GM23338 (cell line): ENCODE results near the gene SMC5. TPM values are rescaled to one million over a fixed set of nuclear protein-coding genes. Genes with fewer than 3 reads are reported as not detected.

Experiments used
- ATAC-seq: fragments of 200-7000 bp; cut with Tn5 transposase; 3 replicates; pipeline ENCODE4 v1.9.1; 2020
- DNase-seq: peaks from one replicate; pipeline ENCODE4 v3.0.0-alpha.2; 2015; ENCODE audit warnings: low spot score
- H2AFZ ChIP-seq: fragments of 200-600 bp; sonication (generic); 2 replicates; pipeline ENCODE4 v1.8.0; 2016; ENCODE audit warnings: antibody characterized with exemption, mild to moderate bottlenecking, moderate library complexity
- H3F3A ChIP-seq: fragments of 200-600 bp; sonication (generic); replicated peaks from 2 replicates; pipeline ENCODE4 v1.8.0; 2017; ENCODE audit warnings: antibody characterized with exemption, mixed run types, low read depth
- H3K27ac ChIP-seq: fragments of 200-600 bp; sonication (generic); 2 replicates; pipeline ENCODE4 v1.6.1; 2016; ENCODE audit warnings: low read depth
- H3K27me3 ChIP-seq: fragments of 200-600 bp; sonication (generic); 2 replicates; pipeline ENCODE4 v1.8.0; 2016; ENCODE audit warnings: mild to moderate bottlenecking, mixed run types, moderate library complexity; ENCODE audit not compliant: insufficient read depth
- H3K36me3 ChIP-seq: fragments of 200-600 bp; sonication (generic); 2 replicates; pipeline ENCODE4 v1.8.0; 2016; ENCODE audit warnings: mild to moderate bottlenecking; ENCODE audit not compliant: insufficient read depth
- H3K4me1 ChIP-seq: fragments of 200-600 bp; sonication (generic); 2 replicates; pipeline ENCODE4 v1.8.0; 2016; ENCODE audit warnings: mild to moderate bottlenecking, moderate library complexity; ENCODE audit not compliant: insufficient read depth
- H3K4me2 ChIP-seq: fragments of 200-600 bp; sonication (generic); 2 replicates; pipeline ENCODE4 v1.7.1; 2017; ENCODE audit warnings: mixed run types
- H3K4me3 ChIP-seq: fragments of 200-600 bp; sonication (generic); 2 replicates; pipeline ENCODE4 v1.6.1; 2016; ENCODE audit warnings: mixed run types
- H3K79me2 ChIP-seq: fragments of 200-600 bp; sonication (generic); replicated peaks from 2 replicates; pipeline ENCODE4 v1.8.0; 2017; ENCODE audit warnings: mild to moderate bottlenecking; ENCODE audit not compliant: insufficient read depth
- H3K9me2 ChIP-seq: fragments of 200-600 bp; sonication (generic); 2 replicates; pipeline ENCODE4 v1.8.0; 2017; ENCODE audit not compliant: insufficient read depth
- H4K20me1 ChIP-seq: fragments of 200-600 bp; sonication (generic); replicated peaks from 2 replicates; pipeline ENCODE4 v1.8.0; 2017; ENCODE audit warnings: mild to moderate bottlenecking; ENCODE audit not compliant: insufficient read depth
- H3K27ac Mint-ChIP-seq: 2 replicates; pipeline ENCODE4 v1.8.0; 2020; ENCODE audit warnings: inconsistent platforms, mild to moderate bottlenecking, moderate library complexity, mixed read lengths
- H3K27me3 Mint-ChIP-seq: 3 replicates; pipeline ENCODE4 v1.8.0; 2022; ENCODE audit warnings: low read depth, mild to moderate bottlenecking, moderate library complexity, mixed read lengths, inconsistent platforms; ENCODE audit not compliant: insufficient read depth, poor library complexity
- H3K36me3 Mint-ChIP-seq: 3 replicates; pipeline ENCODE4 v1.8.0; 2021; ENCODE audit warnings: low read depth, mild to moderate bottlenecking, inconsistent platforms, moderate library complexity, mixed read lengths
- H3K4me1 Mint-ChIP-seq: 3 replicates; pipeline ENCODE4 v1.8.0; 2020; ENCODE audit warnings: mild to moderate bottlenecking, inconsistent platforms, mixed read lengths
- H3K4me3 Mint-ChIP-seq: 3 replicates; pipeline ENCODE4 v1.8.0; 2021; ENCODE audit warnings: moderate library complexity, mild to moderate bottlenecking, inconsistent platforms, mixed read lengths
- H3K9me3 Mint-ChIP-seq: 3 replicates; pipeline ENCODE4 v1.8.0; 2020; ENCODE audit warnings: moderate library complexity, mild to moderate bottlenecking, inconsistent platforms, mixed read lengths
- CREB1 ChIP-seq: fragments of 250-450 bp; sonication (Bioruptor Pico); IDR thresholded peaks from 2 replicates; pipeline ENCODE4 v1.5.0; 2020; ENCODE audit warnings: low read depth, mild to moderate bottlenecking, moderate library complexity
- EZH2 ChIP-seq: fragments of 200-600 bp; sonication (generic); IDR thresholded peaks from one replicate; pipeline ENCODE4 v1.8.0; 2017; ENCODE audit warnings: antibody characterized with exemption, mild to moderate bottlenecking, low read depth; ENCODE audit not compliant: unreplicated experiment
- EZH2phosphoT487 ChIP-seq: fragments of 200-600 bp; sonication (generic); IDR thresholded peaks from one replicate; pipeline ENCODE4 v1.8.1; 2018; ENCODE audit warnings: antibody characterized with exemption; ENCODE audit not compliant: unreplicated experiment
- JUNB ChIP-seq: IDR thresholded peaks from one replicate; pipeline ENCODE4 v1.6.1; 2016; ENCODE audit warnings: antibody characterized with exemption; ENCODE audit not compliant: unreplicated experiment
- NANOG ChIP-seq: IDR thresholded peaks from 2 replicates; pipeline ENCODE4 v1.6.1; 2016; ENCODE audit warnings: antibody characterized with exemption, borderline replicate concordance
- POLR2AphosphoS5 ChIP-seq: IDR thresholded peaks from 2 replicates; pipeline ENCODE4 v1.6.1; 2016; ENCODE audit warnings: antibody characterized with exemption, low read depth
- STAT1 ChIP-seq: IDR thresholded peaks from one replicate; pipeline ENCODE4 v1.6.1; 2016; ENCODE audit warnings: antibody characterized with exemption; ENCODE audit not compliant: unreplicated experiment
- ZNF114 ChIP-seq: fragments of 250-450 bp; sonication (Bioruptor Pico); IDR thresholded peaks from 2 replicates; pipeline ENCODE4 v1.5.0; 2020; ENCODE audit warnings: mild to moderate bottlenecking, moderate library complexity
- ZNF331 ChIP-seq: fragments of 250-450 bp; sonication (Bioruptor Pico); IDR thresholded peaks from 2 replicates; pipeline ENCODE4 v1.5.0; 2020; ENCODE audit warnings: low read depth, mild to moderate bottlenecking, moderate library complexity
- polyA plus RNA-seq: library from polyadenylated mRNA; unstranded; fragments of >200 nt; fragmentation: Nextera tagmentation; extraction: Ambion mirVana; gene quantifications from 2 replicates; pipeline ENCODE4 v1.2.1, GENCODE V29; 2016
- total RNA-seq: library from RNA; depleted of rRNA; stranded (reverse); fragments of >200 nt; shearing (Covaris generic); gene quantifications from 2 replicates; pipeline ENCODE4 v1.2.3, GENCODE V29; 2014
- TF ChIP-seq, protein P1 (sequence below): IDR thresholded peaks from one replicate; pipeline ENCODE4 v1.6.1; 2018; ENCODE audit warnings: antibody characterized with exemption; ENCODE audit not compliant: unreplicated experiment
- TF ChIP-seq, protein P2 (sequence below): IDR thresholded peaks from 2 replicates; pipeline ENCODE4 v1.6.1; 2016; ENCODE audit warnings: antibody characterized with exemption
- TF ChIP-seq, protein P3 (sequence below), 2 experiments: fragments of 200-600 bp in 1 of 2; sonication (generic) in 1 of 2; conservative IDR thresholded peaks; 2 replicates each; pipeline versions ENCODE4 v1.5.1 to v1.6.1; 2016 to 2017; ENCODE audit warnings: antibody characterized with exemption in 2 of 2, low read depth in 2 of 2, mild to moderate bottlenecking in 2 of 2, moderate library complexity in 1 of 2
- TF ChIP-seq, protein P4 (sequence below): fragments of 250-450 bp; sonication (Bioruptor Pico); IDR thresholded peaks from 2 replicates; pipeline ENCODE4 v1.5.0; 2020; ENCODE audit warnings: mild to moderate bottlenecking, moderate library complexity

SMC5 gene
- total and polyA plus RNA-seq, 2 experiments from 2014 or later = 27.9 to 29.0 TPM

DNA sequence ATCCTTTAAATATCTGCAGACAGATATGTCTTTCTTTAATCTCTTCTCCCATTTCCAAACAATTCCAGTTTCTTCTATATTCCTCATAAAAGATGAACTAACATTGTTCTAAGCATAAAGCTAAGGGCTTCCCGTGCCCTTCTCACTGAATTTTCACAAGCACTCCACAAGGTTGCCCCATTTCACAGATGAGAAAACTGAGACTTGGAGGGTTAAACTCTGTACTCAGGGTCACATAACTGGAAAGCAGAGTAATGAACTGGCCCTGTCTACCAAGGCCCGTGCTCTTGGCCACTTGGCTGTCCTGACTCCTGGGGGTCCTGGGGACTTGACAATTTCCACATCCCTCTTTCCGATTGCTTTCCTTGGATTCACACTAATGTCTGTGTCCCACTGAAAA is 130.4 kb downstream of the SMC5 start:
- H3K4me1 ChIP-seq = 0 out of 2 replicates have a peak, but pooled peaks cover 3% of the 10 kb centered on the region
- peaks cover 14% of the 10 kb centered on the region for H3K4me1 Mint-ChIP-seq
- H3K9me2 ChIP-seq = no peaks in the 10 kb centered on the region
- no peak overlapping the region for H3K4me2 ChIP-seq
- no peak overlapping the region for H2AFZ ChIP-seq
- no peak overlapping the region for H3K4me3 ChIP-seq
- no peaks in the 10 kb centered on the region for H3K27me3 ChIP-seq
- no peaks in the 10 kb centered on the region for H3K36me3 ChIP-seq
- H3F3A ChIP-seq = no peaks in the 10 kb centered on the region
- peaks cover 1% of the 10 kb centered on the region for H3K27me3 Mint-ChIP-seq
- ATAC-seq = no peak
- TF ChIP-seq, protein P1, sequence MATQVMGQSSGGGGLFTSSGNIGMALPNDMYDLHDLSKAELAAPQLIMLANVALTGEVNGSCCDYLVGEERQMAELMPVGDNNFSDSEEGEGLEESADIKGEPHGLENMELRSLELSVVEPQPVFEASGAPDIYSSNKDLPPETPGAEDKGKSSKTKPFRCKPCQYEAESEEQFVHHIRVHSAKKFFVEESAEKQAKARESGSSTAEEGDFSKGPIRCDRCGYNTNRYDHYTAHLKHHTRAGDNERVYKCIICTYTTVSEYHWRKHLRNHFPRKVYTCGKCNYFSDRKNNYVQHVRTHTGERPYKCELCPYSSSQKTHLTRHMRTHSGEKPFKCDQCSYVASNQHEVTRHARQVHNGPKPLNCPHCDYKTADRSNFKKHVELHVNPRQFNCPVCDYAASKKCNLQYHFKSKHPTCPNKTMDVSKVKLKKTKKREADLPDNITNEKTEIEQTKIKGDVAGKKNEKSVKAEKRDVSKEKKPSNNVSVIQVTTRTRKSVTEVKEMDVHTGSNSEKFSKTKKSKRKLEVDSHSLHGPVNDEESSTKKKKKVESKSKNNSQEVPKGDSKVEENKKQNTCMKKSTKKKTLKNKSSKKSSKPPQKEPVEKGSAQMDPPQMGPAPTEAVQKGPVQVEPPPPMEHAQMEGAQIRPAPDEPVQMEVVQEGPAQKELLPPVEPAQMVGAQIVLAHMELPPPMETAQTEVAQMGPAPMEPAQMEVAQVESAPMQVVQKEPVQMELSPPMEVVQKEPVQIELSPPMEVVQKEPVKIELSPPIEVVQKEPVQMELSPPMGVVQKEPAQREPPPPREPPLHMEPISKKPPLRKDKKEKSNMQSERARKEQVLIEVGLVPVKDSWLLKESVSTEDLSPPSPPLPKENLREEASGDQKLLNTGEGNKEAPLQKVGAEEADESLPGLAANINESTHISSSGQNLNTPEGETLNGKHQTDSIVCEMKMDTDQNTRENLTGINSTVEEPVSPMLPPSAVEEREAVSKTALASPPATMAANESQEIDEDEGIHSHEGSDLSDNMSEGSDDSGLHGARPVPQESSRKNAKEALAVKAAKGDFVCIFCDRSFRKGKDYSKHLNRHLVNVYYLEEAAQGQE = no peak
- no peak for TF ChIP-seq NANOG
- no peak for TF ChIP-seq EZH2
- TF ChIP-seq, protein P2, sequence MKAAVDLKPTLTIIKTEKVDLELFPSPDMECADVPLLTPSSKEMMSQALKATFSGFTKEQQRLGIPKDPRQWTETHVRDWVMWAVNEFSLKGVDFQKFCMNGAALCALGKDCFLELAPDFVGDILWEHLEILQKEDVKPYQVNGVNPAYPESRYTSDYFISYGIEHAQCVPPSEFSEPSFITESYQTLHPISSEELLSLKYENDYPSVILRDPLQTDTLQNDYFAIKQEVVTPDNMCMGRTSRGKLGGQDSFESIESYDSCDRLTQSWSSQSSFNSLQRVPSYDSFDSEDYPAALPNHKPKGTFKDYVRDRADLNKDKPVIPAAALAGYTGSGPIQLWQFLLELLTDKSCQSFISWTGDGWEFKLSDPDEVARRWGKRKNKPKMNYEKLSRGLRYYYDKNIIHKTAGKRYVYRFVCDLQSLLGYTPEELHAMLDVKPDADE = no peak
- no peak for TF ChIP-seq CREB1 (CRISPR knock-in tag)
- no peak for TF ChIP-seq EZH2phosphoT487
- no peak for TF ChIP-seq STAT1
- no peak for TF ChIP-seq ZNF331
- TF ChIP-seq JUNB = no peak
- TF ChIP-seq ZNF114 (CRISPR knock-in tag) = no peak
- TF ChIP-seq, protein P3, sequence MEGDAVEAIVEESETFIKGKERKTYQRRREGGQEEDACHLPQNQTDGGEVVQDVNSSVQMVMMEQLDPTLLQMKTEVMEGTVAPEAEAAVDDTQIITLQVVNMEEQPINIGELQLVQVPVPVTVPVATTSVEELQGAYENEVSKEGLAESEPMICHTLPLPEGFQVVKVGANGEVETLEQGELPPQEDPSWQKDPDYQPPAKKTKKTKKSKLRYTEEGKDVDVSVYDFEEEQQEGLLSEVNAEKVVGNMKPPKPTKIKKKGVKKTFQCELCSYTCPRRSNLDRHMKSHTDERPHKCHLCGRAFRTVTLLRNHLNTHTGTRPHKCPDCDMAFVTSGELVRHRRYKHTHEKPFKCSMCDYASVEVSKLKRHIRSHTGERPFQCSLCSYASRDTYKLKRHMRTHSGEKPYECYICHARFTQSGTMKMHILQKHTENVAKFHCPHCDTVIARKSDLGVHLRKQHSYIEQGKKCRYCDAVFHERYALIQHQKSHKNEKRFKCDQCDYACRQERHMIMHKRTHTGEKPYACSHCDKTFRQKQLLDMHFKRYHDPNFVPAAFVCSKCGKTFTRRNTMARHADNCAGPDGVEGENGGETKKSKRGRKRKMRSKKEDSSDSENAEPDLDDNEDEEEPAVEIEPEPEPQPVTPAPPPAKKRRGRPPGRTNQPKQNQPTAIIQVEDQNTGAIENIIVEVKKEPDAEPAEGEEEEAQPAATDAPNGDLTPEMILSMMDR (conservative IDR thresholded peaks at IDR 0.05; ENCODE audit: low read depth in 2 of 2) = no peak
- TF ChIP-seq, protein P4, sequence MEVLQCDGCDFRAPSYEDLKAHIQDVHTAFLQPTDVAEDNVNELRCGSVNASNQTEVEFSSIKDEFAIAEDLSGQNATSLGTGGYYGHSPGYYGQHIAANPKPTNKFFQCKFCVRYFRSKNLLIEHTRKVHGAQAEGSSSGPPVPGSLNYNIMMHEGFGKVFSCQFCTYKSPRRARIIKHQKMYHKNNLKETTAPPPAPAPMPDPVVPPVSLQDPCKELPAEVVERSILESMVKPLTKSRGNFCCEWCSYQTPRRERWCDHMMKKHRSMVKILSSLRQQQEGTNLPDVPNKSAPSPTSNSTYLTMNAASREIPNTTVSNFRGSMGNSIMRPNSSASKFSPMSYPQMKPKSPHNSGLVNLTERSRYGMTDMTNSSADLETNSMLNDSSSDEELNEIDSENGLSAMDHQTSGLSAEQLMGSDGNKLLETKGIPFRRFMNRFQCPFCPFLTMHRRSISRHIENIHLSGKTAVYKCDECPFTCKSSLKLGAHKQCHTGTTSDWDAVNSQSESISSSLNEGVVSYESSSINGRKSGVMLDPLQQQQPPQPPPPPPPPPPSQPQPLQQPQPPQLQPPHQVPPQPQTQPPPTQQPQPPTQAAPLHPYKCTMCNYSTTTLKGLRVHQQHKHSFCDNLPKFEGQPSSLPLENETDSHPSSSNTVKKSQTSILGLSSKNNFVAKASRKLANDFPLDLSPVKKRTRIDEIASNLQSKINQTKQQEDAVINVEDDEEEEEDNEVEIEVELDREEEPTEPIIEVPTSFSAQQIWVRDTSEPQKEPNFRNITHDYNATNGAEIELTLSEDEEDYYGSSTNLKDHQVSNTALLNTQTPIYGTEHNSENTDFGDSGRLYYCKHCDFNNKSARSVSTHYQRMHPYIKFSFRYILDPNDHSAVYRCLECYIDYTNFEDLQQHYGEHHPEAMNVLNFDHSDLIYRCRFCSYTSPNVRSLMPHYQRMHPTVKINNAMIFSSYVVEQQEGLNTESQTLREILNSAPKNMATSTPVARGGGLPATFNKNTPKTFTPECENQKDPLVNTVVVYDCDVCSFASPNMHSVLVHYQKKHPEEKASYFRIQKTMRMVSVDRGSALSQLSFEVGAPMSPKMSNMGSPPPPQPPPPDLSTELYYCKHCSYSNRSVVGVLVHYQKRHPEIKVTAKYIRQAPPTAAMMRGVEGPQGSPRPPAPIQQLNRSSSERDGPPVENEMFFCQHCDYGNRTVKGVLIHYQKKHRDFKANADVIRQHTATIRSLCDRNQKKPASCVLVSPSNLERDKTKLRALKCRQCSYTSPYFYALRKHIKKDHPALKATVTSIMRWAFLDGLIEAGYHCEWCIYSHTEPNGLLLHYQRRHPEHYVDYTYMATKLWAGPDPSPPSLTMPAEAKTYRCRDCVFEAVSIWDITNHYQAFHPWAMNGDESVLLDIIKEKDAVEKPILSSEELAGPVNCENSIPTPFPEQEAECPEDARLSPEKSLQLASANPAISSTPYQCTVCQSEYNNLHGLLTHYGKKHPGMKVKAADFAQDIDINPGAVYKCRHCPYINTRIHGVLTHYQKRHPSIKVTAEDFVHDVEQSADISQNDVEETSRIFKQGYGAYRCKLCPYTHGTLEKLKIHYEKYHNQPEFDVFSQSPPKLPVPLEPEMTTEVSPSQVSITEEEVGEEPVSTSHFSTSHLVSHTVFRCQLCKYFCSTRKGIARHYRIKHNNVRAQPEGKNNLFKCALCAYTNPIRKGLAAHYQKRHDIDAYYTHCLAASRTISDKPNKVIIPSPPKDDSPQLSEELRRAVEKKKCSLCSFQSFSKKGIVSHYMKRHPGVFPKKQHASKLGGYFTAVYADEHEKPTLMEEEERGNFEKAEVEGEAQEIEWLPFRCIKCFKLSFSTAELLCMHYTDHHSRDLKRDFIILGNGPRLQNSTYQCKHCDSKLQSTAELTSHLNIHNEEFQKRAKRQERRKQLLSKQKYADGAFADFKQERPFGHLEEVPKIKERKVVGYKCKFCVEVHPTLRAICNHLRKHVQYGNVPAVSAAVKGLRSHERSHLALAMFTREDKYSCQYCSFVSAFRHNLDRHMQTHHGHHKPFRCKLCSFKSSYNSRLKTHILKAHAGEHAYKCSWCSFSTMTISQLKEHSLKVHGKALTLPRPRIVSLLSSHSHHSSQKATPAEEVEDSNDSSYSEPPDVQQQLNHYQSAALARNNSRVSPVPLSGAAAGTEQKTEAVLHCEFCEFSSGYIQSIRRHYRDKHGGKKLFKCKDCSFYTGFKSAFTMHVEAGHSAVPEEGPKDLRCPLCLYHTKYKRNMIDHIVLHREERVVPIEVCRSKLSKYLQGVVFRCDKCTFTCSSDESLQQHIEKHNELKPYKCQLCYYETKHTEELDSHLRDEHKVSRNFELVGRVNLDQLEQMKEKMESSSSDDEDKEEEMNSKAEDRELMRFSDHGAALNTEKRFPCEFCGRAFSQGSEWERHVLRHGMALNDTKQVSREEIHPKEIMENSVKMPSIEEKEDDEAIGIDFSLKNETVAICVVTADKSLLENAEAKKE (CRISPR knock-in tag) = no peak
- TF ChIP-seq POLR2AphosphoS5 = no peak
- DNase-seq = no peak
- no peaks in the 10 kb centered on the region for H3K36me3 Mint-ChIP-seq
- no peak overlapping the region for H3K4me3 Mint-ChIP-seq
- no peak overlapping the region for H3K27ac Mint-ChIP-seq
- no peak overlapping the region for H3K27ac ChIP-seq
- no peaks in the 10 kb centered on the region; the same call in 2 of the 3 replicates for H3K9me3 Mint-ChIP-seq
- no peaks in the 10 kb centered on the region for H4K20me1 ChIP-seq
- no peaks in the 10 kb centered on the region for H3K79me2 ChIP-seq
